HepG2 (cell line): Measurements from ENCODE around the gene NYNRIN. TPM values are rescaled to one million over a fixed set of nuclear protein-coding genes. Genes with fewer than 3 reads are reported as not detected.
A peak's percentile ranks its signal among the peaks of the same experiment; 100 is the strongest.

Experiments used
- BORCS8-MEF2B ChIP-seq: sonication (generic); formaldehyde crosslinking; IDR thresholded peaks from 2 replicates; pipeline ENCODE4 v1.8.0; 2022; ENCODE audit warnings: mild to moderate bottlenecking, missing genetic modification reagents
- FLYWCH1 ChIP-seq: sonication (generic); formaldehyde crosslinking; IDR thresholded peaks from 2 replicates; pipeline ENCODE4 v1.8.1; 2023; ENCODE audit warnings: mild to moderate bottlenecking, missing genetic modification reagents
- FOXO4 ChIP-seq: sonication (generic); formaldehyde crosslinking; conservative IDR thresholded peaks from 2 replicates; pipeline ENCODE4 v1.8.1; 2023; ENCODE audit warnings: missing genetic modification reagents
- IKZF5 ChIP-seq: IDR thresholded peaks from 2 replicates; pipeline ENCODE4 v1.6.1; 2018; ENCODE audit warnings: missing genetic modification reagents, mild to moderate bottlenecking, missing compliant biosample characterization
- JARID2 ChIP-seq: sonication (generic); formaldehyde crosslinking; IDR thresholded peaks from 2 replicates; pipeline ENCODE4 v1.8.1; 2023; ENCODE audit warnings: missing genetic modification reagents, inconsistent platforms; ENCODE audit not compliant: insufficient replicate concordance
- KDM5B ChIP-seq: sonication (generic); formaldehyde crosslinking; IDR thresholded peaks from 2 replicates; pipeline ENCODE4 v1.4.0; 2020; ENCODE audit warnings: missing genetic modification reagents, mild to moderate bottlenecking, borderline replicate concordance
- MED13 ChIP-seq: sonication (generic); formaldehyde crosslinking; IDR thresholded peaks from 2 replicates; pipeline ENCODE4 v1.5.0; 2020; ENCODE audit warnings: missing genetic modification reagents
- MEIS1 ChIP-seq: sonication (generic); formaldehyde crosslinking; IDR thresholded peaks from 2 replicates; pipeline ENCODE4 v1.9.0; 2021; ENCODE audit warnings: mild to moderate bottlenecking, missing genetic modification reagents, moderate library complexity, borderline replicate concordance
- MTF2 ChIP-seq: sonication (generic); formaldehyde crosslinking; IDR thresholded peaks from 2 replicates; pipeline ENCODE4 v1.5.0; 2020; ENCODE audit warnings: missing genetic modification reagents, borderline replicate concordance
- RFX5 ChIP-seq: IDR thresholded peaks from 2 replicates; pipeline ENCODE4 v1.6.1; 2011; ENCODE audit warnings: low read depth, low read length, improper control_type of control experiment
- SNAPC2 ChIP-seq: sonication (generic); formaldehyde crosslinking; IDR thresholded peaks from 2 replicates; pipeline ENCODE4 v1.8.1; 2022; ENCODE audit warnings: mild to moderate bottlenecking, missing genetic modification reagents
- SOX5 ChIP-seq: IDR thresholded peaks from 2 replicates; pipeline ENCODE4 v1.6.1; 2016; ENCODE audit warnings: borderline replicate concordance
- SPEN ChIP-seq: sonication (generic); formaldehyde crosslinking; IDR thresholded peaks from 2 replicates; pipeline ENCODE4 v1.5.1; 2020; ENCODE audit warnings: low read depth, mild to moderate bottlenecking, missing genetic modification reagents
- TFDP2 ChIP-seq: sonication (generic); formaldehyde crosslinking; IDR thresholded peaks from 2 replicates; pipeline ENCODE4 v1.4.0; 2020; ENCODE audit warnings: missing genetic modification reagents
- TMF1 ChIP-seq: sonication (generic); formaldehyde crosslinking; IDR thresholded peaks from 2 replicates; pipeline ENCODE4 v1.8.1; 2022; ENCODE audit warnings: low read depth, missing genetic modification reagents
- ZBTB1 ChIP-seq: sonication (generic); formaldehyde crosslinking; IDR thresholded peaks from 2 replicates; pipeline ENCODE4 v1.4.0; 2020; ENCODE audit warnings: missing genetic modification reagents, borderline replicate concordance
- ZBTB37 ChIP-seq: sonication (generic); formaldehyde crosslinking; IDR thresholded peaks from 2 replicates; pipeline ENCODE4 v1.4.0; 2020; ENCODE audit warnings: mild to moderate bottlenecking, missing genetic modification reagents
- ZFP36 ChIP-seq: fragments of 150-350 bp; IDR thresholded peaks from 2 replicates; pipeline ENCODE4 v1.6.1; 2018; ENCODE audit warnings: borderline replicate concordance, low read length, low read depth; ENCODE audit not compliant: partially characterized antibody
- ZFP41 ChIP-seq: sonication (generic); formaldehyde crosslinking; IDR thresholded peaks from 2 replicates; pipeline ENCODE4 v1.4.0; 2020; ENCODE audit warnings: mild to moderate bottlenecking, missing genetic modification reagents, borderline replicate concordance
- ZNF44 ChIP-seq: sonication (generic); formaldehyde crosslinking; IDR thresholded peaks from 2 replicates; pipeline ENCODE4 v1.5.1; 2020; ENCODE audit warnings: mild to moderate bottlenecking, missing genetic modification reagents
- ZNF567 ChIP-seq: sonication (generic); formaldehyde crosslinking; IDR thresholded peaks from 2 replicates; pipeline ENCODE4 v1.8.1; 2023; ENCODE audit warnings: mild to moderate bottlenecking, missing genetic modification reagents, borderline replicate concordance
- ZSCAN29 ChIP-seq: sonication (generic); formaldehyde crosslinking; conservative IDR thresholded peaks from 2 replicates; pipeline ENCODE4 v1.4.0; 2020; ENCODE audit warnings: mild to moderate bottlenecking, missing genetic modification reagents
- ZSCAN31 ChIP-seq: sonication (generic); formaldehyde crosslinking; IDR thresholded peaks from 2 replicates; pipeline ENCODE4 v1.5.0; 2020; ENCODE audit warnings: low read depth, mild to moderate bottlenecking, missing genetic modification reagents
- polyA plus RNA-seq, 8 experiments: library from polyadenylated mRNA; depleted of rRNA in 3 of 8; stranded (reverse) in 7 of 8; unstranded in 1 of 8; fragments of >200 nt; fragmentation: Illumina TruSeq in 4 of 8; extraction: Trizol in 4 of 8; gene quantifications; 2 replicates each; pipeline versions ENCODE4 v1.2.1 to v1.2.3, GENCODE V29; 2011 to 2016; ENCODE audit warnings: low read depth in 4 of 8, missing spikeins in 1 of 8, mixed read lengths in 1 of 8; ENCODE audit not compliant: insufficient read depth in 1 of 8
- total RNA-seq, 5 experiments: library from RNA; depleted of rRNA; stranded (reverse); fragments of >200 nt; fragmentation: Illumina TruSeq; extraction: Trizol; gene quantifications; 2 replicates each; pipeline ENCODE4 v1.2.3, GENCODE V29; 2016; ENCODE audit warnings: low read depth in 1 of 5

NYNRIN gene
- total and polyA plus RNA-seq, 2 of the 13 experiments (the other 11 are each of a cell fraction or from before 2014, with no cell fraction given) = 0.63 to 1.1 TPM

- TF ChIP-seq ZFP41 (CRISPR knock-in tag) (no peak), FOXO4 (peak; percentile 97; the same call in 1 of the 2 replicates), ZSCAN31 (CRISPR knock-in tag) (no peak; the same call in 1 of the 2 replicates), ZBTB1 (CRISPR knock-in tag) (no peak), TFDP2 (CRISPR knock-in tag) (no peak; the same call in 1 of the 2 replicates), SNAPC2 (peak; percentile 97), MEIS1 (CRISPR knock-in tag) (peak; percentile 86; the same call in 1 of the 2 replicates), IKZF5 (0 out of 2 replicates have a peak, but pooled peaks have one; percentile 43), ZNF44 (CRISPR knock-in tag) (no peak), FLYWCH1 (CRISPR knock-in tag) (no peak), TMF1 (CRISPR knock-in tag) (peak; percentile 71; the same call in 1 of the 2 replicates), ZSCAN29 (CRISPR knock-in tag) (peak; percentile 92), RFX5 (no peak), SOX5 (CRISPR knock-in tag) (no peak), KDM5B (CRISPR knock-in tag) (peak; percentile 49), ZBTB37 (CRISPR knock-in tag) (no peak), MED13 (no peak), BORCS8-MEF2B (CRISPR knock-in tag) (peak; percentile 71; the same call in 1 of the 2 replicates), SPEN (CRISPR knock-in tag) (no peak; the same call in none of the 2 replicates), ZNF567 (CRISPR knock-in tag) (no peak), MTF2 (CRISPR knock-in tag) (peak; percentile 98), ZFP36 (no peak), JARID2 (CRISPR knock-in tag) (no peak)
Observed at GRCh38 chr14:24366721-24367513, 31.9 kb upstream of the NYNRIN start (continued).
